Left lung (tissue), 10 donors: Measurements from ENCODE around the gene ZNF480. TPM values are rescaled to one million over a fixed set of nuclear protein-coding genes. Genes with fewer than 3 reads are reported as not detected.

Source experiments
- ATAC-seq: fragments of 200-7000 bp; cut with Tn5 transposase; one replicate; pipeline ENCODE4 v1.9.1; 2020; ENCODE audit warnings: moderate library complexity
- DNase-seq, 4 donors: peaks; one replicate each; pipeline ENCODE4 v3.0.0-alpha.2; 2013 to 2020
- H3K27ac ChIP-seq, 2 donors: fragments of 200-600 bp; sonication (generic) in 1 of 2; one replicate each; pipeline versions ENCODE4 v1.5.0 to v1.8.0; 2020 to 2021
- H3K27me3 ChIP-seq, 2 donors: fragments of 200-600 bp; sonication (generic) in 1 of 2; one replicate each; pipeline versions ENCODE4 v1.5.0 to v1.8.0; 2020 to 2021
- H3K36me3 ChIP-seq, 2 donors: fragments of 200-600 bp; sonication (generic) in 1 of 2; one replicate each; pipeline versions ENCODE4 v1.5.0 to v1.8.0; 2020 to 2021
- H3K4me1 ChIP-seq, 2 donors: fragments of 200-600 bp; one replicate each; pipeline ENCODE4 v1.8.0; 2021
- H3K4me3 ChIP-seq, 2 donors: fragments of 200-600 bp; sonication (generic) in 1 of 2; one replicate each; pipeline versions ENCODE4 v1.5.0 to v1.8.0; 2020 to 2021; ENCODE audit warnings: mild to moderate bottlenecking in 1 of 2
- H3K9me3 ChIP-seq, 2 donors: fragments of 200-600 bp; sonication (generic) in 1 of 2; one replicate each; pipeline versions ENCODE4 v1.5.0 to v1.8.0; 2020 to 2021
- CTCF ChIP-seq, 2 donors: fragments of 200-600 bp; sonication (generic) in 1 of 2; IDR thresholded peaks; one replicate each; pipeline versions ENCODE4 v1.5.0 to v1.8.0; 2021; ENCODE audit warnings: antibody characterized with exemption in 2 of 2
- intact Hi-C, 2 donors: fragments of 100-400 bp; cut with DNase I; formaldehyde crosslinking; loops; one replicate each; pipeline versions ENCODE4 v1.11.2 to v1.14.2; 2022
- polyA plus RNA-seq, 6 donors: library from polyadenylated mRNA; unstranded; fragments of 120-200 nt; gene quantifications; one replicate each; pipeline ENCODE4 v1.2.1, GENCODE V29; 2013; ENCODE audit not compliant: insufficient read length in 6 of 6
- total RNA-seq, 2 donors: library from RNA; stranded (reverse); fragmentation: NEBNext Ultra II Directional; extraction: Animal tissue kit (Norgen Biotek cat#: 25700); gene quantifications; one replicate each; pipeline ENCODE4 v1.2.1, GENCODE V29; 2021
- donor health status: DM: no; HTN: yes; CAD: no.
- donor health status: DM: no; HTN: no; CAD: no.

The ZNF480 gene
- total and polyA plus RNA-seq, 8 donors = 10.7 to 15.2 (median 13.6) TPM

GRCh38 chr19:52269338-52270261 lies 27.4 kb upstream of the ZNF480 start, which contains the start of gene ZNF766:
ZNF766 (plus strand) TSS chr19:52269587; CDS start chr19:52269614, 27 bp downstream.
- DNase-seq (peak; percentile 93 to 98 (median 96)), ATAC-seq (peak; percentile 100)
- H3K27me3 ChIP-seq = no peaks in the 10 kb centered on the region
- H3K36me3 ChIP-seq = peaks cover 0 to 8% of the 10 kb centered on the region in 2 donors
- no peak for TF ChIP-seq CTCF (IDR thresholded peaks at IDR 0.05)
- peaks cover 0 to 6% of the 10 kb centered on the region in 2 donors for H3K9me3 ChIP-seq
- intact Hi-C loops = no loop called here
- peaks cover 11 to 29% of the 10 kb centered on the region in 2 donors for H3K4me1 ChIP-seq
- H3K4me3 ChIP-seq = peak within 1 kb of the TSS; percentile 81 to 90
- peak within 1 kb of the TSS; percentile 97 to 99 for H3K27ac ChIP-seq

GRCh38 chr19:52270266-52270885 lies 26.6 kb upstream of the ZNF480 start:
- H3K27ac ChIP-seq = peak overlapping the region; percentile 97 to 99
- H3K4me3 ChIP-seq = peak overlapping the region; percentile 81 to 90
- no peak for TF ChIP-seq CTCF (IDR thresholded peaks at IDR 0.05)
- H3K9me3 ChIP-seq = peaks cover 0 to 6% of the 10 kb centered on the region in 2 donors
- peaks cover 11 to 29% of the 10 kb centered on the region in 2 donors for H3K4me1 ChIP-seq
- intact Hi-C loops = no loop called here
- ATAC-seq (peak; percentile 13), DNase-seq (peak in 2 of 4 donors; percentile 25 to 36)
- peaks cover 0 to 8% of the 10 kb centered on the region in 2 donors for H3K36me3 ChIP-seq
- no peaks in the 10 kb centered on the region for H3K27me3 ChIP-seq

GRCh38 chr19:52273301-52273700 lies 23.7 kb upstream of the ZNF480 start:
- H3K36me3 ChIP-seq = peaks cover 0 to 8% of the 10 kb centered on the region in 2 donors
- intact Hi-C loops = no loop called here
- no peak overlapping the region for H3K27ac ChIP-seq
- no peaks in the 10 kb centered on the region for H3K27me3 ChIP-seq
- H3K4me1 ChIP-seq = peaks cover 11 to 29% of the 10 kb centered on the region in 2 donors
- H3K9me3 ChIP-seq = peaks cover 0 to 12% of the 10 kb centered on the region in 2 donors
- no peak overlapping the region for H3K4me3 ChIP-seq
- no peak for TF ChIP-seq CTCF (IDR thresholded peaks at IDR 0.05)
- ATAC-seq (no peak), DNase-seq (no peak)

- intact Hi-C loops = no loop called here
- Histone ChIP-seq H3K9me3 (peaks cover 0 to 18% of the 10 kb centered on the region in 2 donors), H3K4me1 (peaks cover 11 to 23% of the 10 kb centered on the region in 2 donors), H3K36me3 (peaks cover 0 to 8% of the 10 kb centered on the region in 2 donors), H3K4me3 (no peak overlapping the region), H3K27me3 (no peaks in the 10 kb centered on the region), H3K27ac (no peak overlapping the region)
- DNase-seq (no peak), ATAC-seq (no peak)
- TF ChIP-seq CTCF (IDR thresholded peaks at IDR 0.05) = no peak
Measured at GRCh38 chr19:52274191-52274590, 22.8 kb upstream of the ZNF480 start.

GRCh38 chr19:52275988-52276387 lies 21.0 kb upstream of the ZNF480 start:
- no peak overlapping the region for H3K27ac ChIP-seq
- H3K9me3 ChIP-seq = peaks cover 0 to 30% of the 10 kb centered on the region in 2 donors
- H3K27me3 ChIP-seq = no peaks in the 10 kb centered on the region
- H3K4me1 ChIP-seq = peaks cover 4 to 14% of the 10 kb centered on the region in 2 donors
- H3K36me3 ChIP-seq = peaks cover 0 to 8% of the 10 kb centered on the region in 2 donors
- no peak for TF ChIP-seq CTCF (IDR thresholded peaks at IDR 0.05)
- intact Hi-C loops = no loop called here
- DNase-seq (no peak), ATAC-seq (no peak)
- H3K4me3 ChIP-seq = no peak overlapping the region
